22Rv1 (cell line): ENCODE measurements around the gene PACRG.

Experiments
- H3K27ac ChIP-seq: fragments of 450-650 bp; 2 replicates; pipeline ENCODE4 v1.5.1; 2017
- ZFX ChIP-seq: fragments of 450-650 bp; IDR thresholded peaks from 2 replicates; pipeline ENCODE4 v1.6.1; 2017; ENCODE audit warnings: antibody characterized with exemption, borderline replicate concordance
- TF ChIP-seq, protein P1 (sequence below): fragments of 450-650 bp; IDR thresholded peaks from 2 replicates; pipeline ENCODE4 v1.5.1; 2017; ENCODE audit warnings: mild to moderate bottlenecking

The PACRG gene

DNA sequence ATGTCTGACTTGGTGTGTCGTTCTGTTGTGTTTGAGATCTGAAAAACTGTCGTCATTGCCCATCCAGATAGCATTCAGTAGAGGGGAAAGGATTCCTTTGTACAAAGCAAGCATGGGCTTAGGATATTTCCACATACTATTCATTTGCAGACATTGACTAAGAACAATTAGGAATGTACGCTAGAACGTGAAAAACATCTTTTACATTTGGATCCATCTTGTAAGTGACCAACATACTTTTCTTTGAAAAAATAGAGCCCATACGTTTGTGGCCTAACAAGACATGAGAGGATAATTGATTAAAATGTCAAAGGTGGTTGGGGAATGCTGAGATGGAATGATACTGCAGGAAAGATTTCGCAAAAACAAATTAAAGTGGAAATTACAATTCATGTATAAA is 461.0 kb downstream of the PACRG start:
- TF ChIP-seq, protein P1, sequence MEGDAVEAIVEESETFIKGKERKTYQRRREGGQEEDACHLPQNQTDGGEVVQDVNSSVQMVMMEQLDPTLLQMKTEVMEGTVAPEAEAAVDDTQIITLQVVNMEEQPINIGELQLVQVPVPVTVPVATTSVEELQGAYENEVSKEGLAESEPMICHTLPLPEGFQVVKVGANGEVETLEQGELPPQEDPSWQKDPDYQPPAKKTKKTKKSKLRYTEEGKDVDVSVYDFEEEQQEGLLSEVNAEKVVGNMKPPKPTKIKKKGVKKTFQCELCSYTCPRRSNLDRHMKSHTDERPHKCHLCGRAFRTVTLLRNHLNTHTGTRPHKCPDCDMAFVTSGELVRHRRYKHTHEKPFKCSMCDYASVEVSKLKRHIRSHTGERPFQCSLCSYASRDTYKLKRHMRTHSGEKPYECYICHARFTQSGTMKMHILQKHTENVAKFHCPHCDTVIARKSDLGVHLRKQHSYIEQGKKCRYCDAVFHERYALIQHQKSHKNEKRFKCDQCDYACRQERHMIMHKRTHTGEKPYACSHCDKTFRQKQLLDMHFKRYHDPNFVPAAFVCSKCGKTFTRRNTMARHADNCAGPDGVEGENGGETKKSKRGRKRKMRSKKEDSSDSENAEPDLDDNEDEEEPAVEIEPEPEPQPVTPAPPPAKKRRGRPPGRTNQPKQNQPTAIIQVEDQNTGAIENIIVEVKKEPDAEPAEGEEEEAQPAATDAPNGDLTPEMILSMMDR: no peak
- TF ChIP-seq ZFX: no peak
- no peak overlapping the region for H3K27ac ChIP-seq

DNA sequence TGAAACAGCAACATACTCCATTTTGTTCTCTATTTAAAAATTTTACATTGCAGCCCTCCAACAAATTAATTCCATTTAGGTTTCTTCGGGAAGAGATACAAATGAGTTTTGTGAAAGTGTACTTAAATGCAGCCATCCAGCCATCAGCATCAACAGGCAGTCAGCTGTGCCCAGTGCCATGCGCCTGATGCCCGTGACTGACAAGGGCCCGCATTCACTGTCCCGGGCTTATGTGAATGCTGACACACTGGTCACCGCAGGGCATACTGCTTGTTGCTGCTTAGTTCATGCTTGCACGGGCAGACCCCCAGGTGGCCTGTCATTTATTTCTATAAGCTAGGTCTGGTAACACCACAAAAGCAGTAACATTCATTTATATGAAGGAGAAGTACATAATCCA is 461.8 kb downstream of the PACRG start:
- TF ChIP-seq ZFX: no peak
- TF ChIP-seq, protein P1: no peak
- H3K27ac ChIP-seq: no peak overlapping the region

DNA sequence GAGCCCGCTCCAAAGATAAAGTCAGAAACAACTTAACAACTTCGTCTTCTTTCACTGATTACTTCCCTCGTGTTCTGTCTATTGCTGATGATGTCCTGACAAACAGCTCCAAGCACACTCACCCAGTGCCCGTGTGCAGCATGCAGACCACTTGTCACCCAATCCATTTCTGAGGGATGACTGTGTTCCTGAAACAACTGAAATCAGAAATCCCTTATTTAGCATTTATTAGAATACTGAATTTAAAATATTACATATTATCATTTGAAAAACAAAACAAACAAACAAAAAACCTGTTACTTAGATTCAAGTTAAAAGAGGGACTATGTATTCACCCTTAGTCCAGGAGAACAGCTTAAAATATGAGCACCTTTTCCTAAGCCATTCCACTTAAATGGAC is 463.0 kb downstream of the PACRG start:
- TF ChIP-seq ZFX: no peak
- TF ChIP-seq, protein P1: no peak
- H3K27ac ChIP-seq: no peak overlapping the region

DNA sequence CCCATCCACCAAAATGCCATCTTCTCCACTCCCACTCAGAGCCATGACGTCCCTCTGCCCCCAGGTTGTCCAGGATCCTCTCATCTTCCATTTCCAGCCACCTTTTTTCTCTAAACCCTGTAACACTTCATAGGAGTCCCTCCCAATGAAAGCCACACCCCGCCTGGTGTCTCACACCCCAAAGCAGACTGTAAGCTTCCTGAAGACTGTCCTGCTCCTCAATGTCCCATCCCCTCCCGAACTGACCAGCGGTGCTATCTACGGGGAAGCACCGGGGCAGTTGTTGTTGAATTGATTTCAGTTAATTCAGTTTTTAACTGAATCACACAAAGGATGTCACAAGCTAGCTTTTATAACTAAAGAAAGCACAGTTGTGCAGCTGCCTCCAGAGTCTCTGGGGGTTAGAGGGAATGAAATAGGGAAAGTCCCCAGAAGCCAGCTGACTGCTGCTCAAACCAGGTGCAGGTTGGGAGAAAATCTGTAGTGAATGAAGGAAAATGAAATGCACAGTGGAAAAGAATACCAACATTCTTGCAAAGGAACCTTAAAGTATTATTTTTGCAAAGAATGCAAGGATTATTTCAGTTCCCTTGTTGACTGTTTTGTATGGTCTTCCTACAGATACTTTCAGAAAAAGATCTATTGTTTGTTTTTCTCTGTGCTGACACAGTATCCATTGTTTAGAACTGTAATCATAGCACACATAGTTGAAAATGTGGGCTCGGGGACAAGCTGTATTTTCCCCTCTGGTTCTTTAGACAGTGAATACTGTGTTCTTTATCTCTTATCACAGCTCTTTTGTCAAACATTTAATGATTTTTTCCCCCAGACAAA is 464.1 kb downstream of the PACRG start:
- H3K27ac ChIP-seq: no peak overlapping the region
- TF ChIP-seq ZFX: no peak
- TF ChIP-seq, protein P1: no peak

DNA sequence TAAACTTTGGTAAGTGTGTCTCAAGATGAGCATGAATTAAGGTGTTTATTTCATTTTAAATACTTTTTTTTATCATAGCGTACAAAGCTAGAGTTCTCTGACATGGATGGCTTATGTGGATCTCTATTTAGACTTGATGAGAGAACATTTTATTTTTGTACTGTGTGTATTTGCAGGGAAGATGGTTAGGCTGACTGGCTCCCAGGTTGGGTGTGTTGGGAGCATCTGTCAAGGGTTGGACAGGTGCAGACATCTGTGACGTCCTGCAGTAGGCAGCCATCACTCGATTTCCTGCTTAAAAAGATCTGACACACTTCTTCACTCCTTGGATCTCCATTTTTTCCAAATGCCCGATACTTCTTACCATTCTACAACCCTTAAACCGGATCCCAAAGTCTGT is 464.8 kb downstream of the PACRG start:
- no peak for TF ChIP-seq ZFX
- TF ChIP-seq, protein P1: no peak
- H3K27ac ChIP-seq: no peak overlapping the region

DNA sequence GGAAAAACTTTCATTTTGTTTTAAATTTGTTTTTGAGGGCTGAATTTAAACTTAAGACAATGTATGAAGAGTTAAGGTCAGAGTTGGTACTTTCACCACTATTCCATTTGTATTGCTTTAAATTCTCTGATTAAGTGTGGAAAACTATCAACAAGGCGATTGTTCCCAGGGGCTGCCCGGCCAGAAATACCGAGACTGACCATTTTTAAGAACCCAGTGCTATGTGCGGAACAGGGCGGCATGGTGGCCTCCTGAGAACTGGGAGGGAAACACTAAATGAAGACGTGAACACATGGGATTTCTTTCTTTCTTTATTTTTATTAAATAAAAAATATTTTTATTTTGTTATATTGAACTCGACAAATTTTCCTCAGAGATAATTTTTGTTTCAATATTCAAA is 465.6 kb downstream of the PACRG start:
- no peak for TF ChIP-seq ZFX
- TF ChIP-seq, protein P1: no peak
- no peak overlapping the region for H3K27ac ChIP-seq
